GM12878 (cell line): ENCODE results near the gene POLRMT. TPM values are rescaled to one million over a fixed set of nuclear protein-coding genes. Genes with fewer than 3 reads are reported as not detected.

Source experiments
- ATAC-seq: fragments of 200-7000 bp; cut with Tn5 transposase; 3 replicates; pipeline ENCODE4 v1.9.1; 2020; ENCODE audit warnings: mild to moderate bottlenecking, moderate library complexity
- BruUV-seq: library from RNA; stranded (reverse); fragments of 400-500 nt; replicated peaks from 2 replicates; lab custom pipeline; 2021; lab: Mats Ljungman, UMichigan
- CTCF ChIA-PET: fragments of 300-600 bp; sonication (Branson Sonifier 250); formaldehyde crosslinking; extraction: SDS; loops from one replicate; lab custom pipeline; 2021; ENCODE audit warnings: inconsistent platforms; lab: Yijun Ruan, JAX
- POLR2A ChIA-PET: fragments of 350-600 bp; formaldehyde crosslinking; extraction: SDS; loops from one replicate; lab custom pipeline; 2021; ENCODE audit warnings: inconsistent platforms; lab: Charles Lee
- RAD21 ChIA-PET: fragments of 300-600 bp; sonication (Branson Sonifier 250); formaldehyde crosslinking; loops from one replicate; lab custom pipeline; 2023; ENCODE audit warnings: antibody characterized with exemption; ENCODE audit not compliant: unreplicated experiment; lab: Charles Lee
- SMC1A ChIA-PET: fragments of 300-600 bp; sonication (Branson Sonifier 250); formaldehyde crosslinking; loops from one replicate; lab custom pipeline; 2023; ENCODE audit not compliant: unreplicated experiment, uncharacterized antibody; lab: Charles Lee
- DNase-seq: peaks from one replicate; pipeline ENCODE4 v3.0.0-alpha.2; 2011; ENCODE audit warnings: low read depth, low spot score
- FAIRE-seq: peaks from 3 replicates; lab custom pipeline; 2011; peaks lifted over from hg19 to GRCh38; lab: Jason Lieb, UNC
- H2AFZ ChIP-seq: 2 replicates; pipeline ENCODE4 v1.6.0; 2011; ENCODE audit warnings: low read depth, low read length, control low read depth; ENCODE audit not compliant: control insufficient read depth
- H3K27ac ChIP-seq: 2 replicates; pipeline ENCODE4 v1.5.1; 2011; ENCODE audit warnings: control low read depth; ENCODE audit not compliant: control insufficient read depth, insufficient read depth
- H3K27me3 ChIP-seq, 2 experiments: replicated peaks in 1 of 2; 2 replicates each; pipeline versions ENCODE4 v1.6.0 to v1.6.1; 2011; ENCODE audit warnings: low read length in 1 of 2; ENCODE audit not compliant: control insufficient read depth in 2 of 2, insufficient read depth in 2 of 2
- H3K36me3 ChIP-seq, 2 experiments: 2 replicates each; pipeline ENCODE4 v1.5.1; 2011; ENCODE audit warnings: low read length in 1 of 2; ENCODE audit not compliant: control insufficient read depth in 2 of 2, insufficient read depth in 2 of 2
- H3K4me1 ChIP-seq: 2 replicates; pipeline ENCODE4 v1.6.1; 2011; ENCODE audit warnings: mild to moderate bottlenecking, low read length, moderate library complexity, mixed read lengths; ENCODE audit not compliant: control insufficient read depth, insufficient read depth
- H3K4me2 ChIP-seq: 2 replicates; pipeline ENCODE4 v1.6.0; 2011; ENCODE audit warnings: control low read depth; ENCODE audit not compliant: control insufficient read depth, insufficient read depth
- H3K4me3 ChIP-seq: fragments of 200-600 bp; sonication (generic); 2 replicates; pipeline ENCODE4 v1.5.1; 2016
- H3K79me2 ChIP-seq: 2 replicates; pipeline ENCODE4 v1.6.0; 2011; ENCODE audit warnings: low read length; ENCODE audit not compliant: control insufficient read depth, insufficient read depth
- H3K9ac ChIP-seq: 2 replicates; pipeline ENCODE4 v1.8.0; 2011; ENCODE audit warnings: low read length, control low read depth, mixed read lengths; ENCODE audit not compliant: control insufficient read depth, insufficient read depth
- H3K9me3 ChIP-seq: replicated peaks from 3 replicates; pipeline ENCODE4 v1.5.1; 2011; ENCODE audit warnings: mild to moderate bottlenecking, low read length; ENCODE audit not compliant: control insufficient read depth, insufficient read depth
- H4K20me1 ChIP-seq: 2 replicates; pipeline ENCODE4 v1.6.0; 2011; ENCODE audit not compliant: control insufficient read depth, insufficient read depth
- CREB1 ChIP-seq: IDR thresholded peaks from 2 replicates; pipeline ENCODE4 v1.6.1; 2012; ENCODE audit warnings: low read depth, mild to moderate bottlenecking, inconsistent platforms
- KDM1A ChIP-seq: fragments of 200-600 bp; sonication (generic); IDR thresholded peaks from 2 replicates; pipeline ENCODE4 v1.6.1; 2016; ENCODE audit warnings: borderline replicate concordance
- POLR2AphosphoS5 ChIP-seq: IDR thresholded peaks from 2 replicates; pipeline ENCODE4 v1.6.1; 2011; ENCODE audit warnings: mild to moderate bottlenecking, low read length, inconsistent platforms
- ZBTB11 ChIP-seq: fragments of 450-650 bp; formaldehyde crosslinking; IDR thresholded peaks from 2 replicates; pipeline ENCODE4 v1.5.0; 2022; ENCODE audit warnings: mild to moderate bottlenecking, missing genetic modification characterization
- ZNF622 ChIP-seq: fragments of 450-650 bp; IDR thresholded peaks from 2 replicates; pipeline ENCODE4 v1.6.1; 2017; ENCODE audit warnings: mild to moderate bottlenecking, inconsistent platforms
- WGBS: methylation state at CpG from one replicate; pipeline ENCODE4 v1.1.6; 2016; ENCODE audit warnings: low lambda C conversion rate; ENCODE audit not compliant: insufficient replicate concordance, insufficient coverage; ENCODE audit errors: missing lambda C conversion rate; 5-methylcytosine and 5-hydroxymethylcytosine counted together
- in situ Hi-C: fragments of 300-500 bp; cut with MboI; formaldehyde crosslinking; loops from 9 replicates; pipeline ENCODE4 v1.14.3; 2018; ENCODE audit warnings: mixed read lengths
- intact Hi-C: fragments of 100-400 bp; cut with micrococcal nuclease; formaldehyde crosslinking; loops from one replicate; pipeline ENCODE4 v1.14.2; 2022; ENCODE audit not compliant: unreplicated experiment
- polyA plus RNA-seq, 11 experiments: library from polyadenylated mRNA; depleted of rRNA in 4 of 11; unstranded in 6 of 11; stranded (reverse) in 5 of 11; fragments of >200 nt; fragmentation: Nextera tagmentation in 4 of 11; fragmentation: Illumina TruSeq in 1 of 11; extraction: Ambion mirVana in 4 of 11; extraction: Trizol in 1 of 11; gene quantifications; 1 replicate in 1 of 11; 2 replicates in 10 of 11; pipeline versions ENCODE4 v1.2.1 to v1.2.3, GENCODE V29; 2011 to 2016; ENCODE audit warnings: inconsistent platforms in 2 of 11, missing spikeins in 2 of 11, low read depth in 1 of 11
- total RNA-seq, 4 experiments: library from RNA; depleted of rRNA in 3 of 4; stranded (reverse); fragments of >200 nt in 3 of 4; fragmentation: Illumina TruSeq in 1 of 4; extraction: Trizol in 1 of 4; gene quantifications; 2 replicates each; pipeline versions ENCODE4 v1.2.1 to v1.2.3, GENCODE V29; 2013 to 2021
- TF ChIP-seq, protein P1 (sequence below): fragments of 450-650 bp; conservative IDR thresholded peaks from 2 replicates; pipeline ENCODE4 v1.6.1; 2017; ENCODE audit warnings: mild to moderate bottlenecking, moderate library complexity

POLRMT gene
- total and polyA plus RNA-seq, 10 of the 15 experiments (the other 5 are each of a cell fraction or from before 2014, with no cell fraction given) = 9.9 to 57.6 (median 34.6) TPM

- H2AFZ ChIP-seq = no peak overlapping the region
- no TSS peak for BruUV-seq
- in situ Hi-C loops = no loop called here
- H3K9ac ChIP-seq = no peak overlapping the region
- 91% methylated on average over 46 of the region's 46 CpGs for WGBS
- FAIRE-seq (no peak), ATAC-seq (no peak), DNase-seq (no peak)
- no peak overlapping the region for H3K27ac ChIP-seq
- H4K20me1 ChIP-seq = 0 out of 2 replicates have a peak, but pooled peaks cover 5% of the 10 kb centered on the region
- H3K4me2 ChIP-seq = no peak overlapping the region
- CTCF ChIA-PET = interaction anchor here (0.7 kb wide), 1 partner anchor 46 kb away, joined by 3 read pairs; no protein-coding TSS in a partner anchor
- no peaks in the 10 kb centered on the region for H3K27me3 ChIP-seq
- POLR2A ChIA-PET = no interaction called here
- RAD21 ChIA-PET = no interaction called here
- peaks cover 3% of the 10 kb centered on the region; the same call in 1 of the 2 replicates for H3K4me1 ChIP-seq
- intact Hi-C loops = no loop called here
- TF ChIP-seq POLR2AphosphoS5 (0 out of 2 replicates have a peak, but pooled peaks have one; percentile 2), CREB1 (no peak)
- no peaks in the 10 kb centered on the region for H3K9me3 ChIP-seq
- no peak overlapping the region for H3K4me3 ChIP-seq
- peaks cover 47% of the 10 kb centered on the region for H3K79me2 ChIP-seq
- peaks cover 0 to 47% of the 10 kb centered on the region in 2 experiments; a peak in 3 of 4 replicates for H3K36me3 ChIP-seq
- SMC1A ChIA-PET = no interaction called here
Measured at GRCh38 chr19:579111-579841, 54.1 kb downstream of the POLRMT start.

DNA sequence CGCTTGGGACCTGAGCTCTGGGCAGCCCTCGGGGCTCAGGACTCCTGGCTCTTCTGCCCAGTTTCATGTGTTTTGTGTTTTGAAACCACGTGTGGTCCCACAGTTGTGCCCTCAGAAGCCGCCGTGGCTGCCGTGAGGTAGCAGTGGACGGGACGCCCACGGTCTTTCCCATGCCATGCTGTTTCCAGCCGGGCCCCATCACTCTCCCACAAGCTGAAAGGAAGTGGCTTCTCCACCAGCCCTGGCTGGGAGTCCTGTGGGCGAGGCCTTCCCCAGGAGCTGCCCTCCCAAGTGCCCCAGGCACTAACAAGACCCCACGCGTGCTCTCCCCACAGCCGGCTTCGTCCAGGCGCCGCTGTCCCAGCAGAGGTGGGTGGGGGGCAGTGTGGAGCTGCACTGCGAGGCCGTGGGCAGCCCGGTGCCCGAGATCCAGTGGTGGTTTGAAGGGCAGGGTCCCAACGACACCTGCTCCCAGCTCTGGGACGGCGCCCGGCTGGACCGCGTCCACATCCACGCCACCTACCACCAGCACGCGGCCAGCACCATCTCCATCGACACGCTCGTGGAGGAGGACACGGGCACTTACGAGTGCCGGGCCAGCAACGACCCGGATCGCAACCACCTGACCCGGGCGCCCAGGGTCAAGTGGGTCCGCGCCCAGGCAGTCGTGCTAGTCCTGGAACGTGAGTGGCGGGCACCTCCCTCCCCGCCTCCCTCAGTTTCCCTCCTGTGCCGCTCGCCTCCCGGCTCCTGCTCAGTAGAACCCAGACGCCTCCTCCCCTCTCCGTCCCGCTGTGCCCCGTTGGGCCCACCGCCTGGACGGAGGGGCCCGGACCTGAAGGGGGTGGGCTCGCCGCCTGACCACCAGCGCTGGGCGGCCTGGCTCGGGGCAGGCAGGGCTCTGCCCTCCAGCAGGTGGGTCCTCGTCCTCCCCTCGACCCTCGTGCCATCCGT, 55.6 kb downstream of the POLRMT start:
- ATAC-seq (no peak), DNase-seq (no peak), FAIRE-seq (no peak)
- RAD21 ChIA-PET = no interaction called here
- intact Hi-C loops = no loop called here
- Histone ChIP-seq H2AFZ (no peak overlapping the region), H3K36me3 (peaks cover 0 to 39% of the 10 kb centered on the region in 2 experiments; a peak in 3 of 4 replicates), H3K9ac (no peak overlapping the region), H3K4me3 (no peak overlapping the region), H4K20me1 (0 out of 2 replicates have a peak, but pooled peaks cover 5% of the 10 kb centered on the region), H3K9me3 (no peaks in the 10 kb centered on the region), H3K4me2 (peak overlapping the region; percentile 22; the same call in 1 of the 2 replicates), H3K27ac (no peak overlapping the region), H3K27me3 (no peaks in the 10 kb centered on the region), H3K79me2 (peaks cover 61% of the 10 kb centered on the region), H3K4me1 (peaks cover 3% of the 10 kb centered on the region; the same call in 1 of the 2 replicates)
- CTCF ChIA-PET = interaction anchor here (1.3 kb wide), 1 partner anchor 9 kb away, joined by 8 read pairs; no protein-coding TSS in a partner anchor
- in situ Hi-C loops = no loop called here
- WGBS = 94% methylated on average over 52 of the region's 66 CpGs
- POLR2A ChIA-PET = no interaction called here
- SMC1A ChIA-PET = no interaction called here
- BruUV-seq = no TSS peak
- TF ChIP-seq, protein P1, sequence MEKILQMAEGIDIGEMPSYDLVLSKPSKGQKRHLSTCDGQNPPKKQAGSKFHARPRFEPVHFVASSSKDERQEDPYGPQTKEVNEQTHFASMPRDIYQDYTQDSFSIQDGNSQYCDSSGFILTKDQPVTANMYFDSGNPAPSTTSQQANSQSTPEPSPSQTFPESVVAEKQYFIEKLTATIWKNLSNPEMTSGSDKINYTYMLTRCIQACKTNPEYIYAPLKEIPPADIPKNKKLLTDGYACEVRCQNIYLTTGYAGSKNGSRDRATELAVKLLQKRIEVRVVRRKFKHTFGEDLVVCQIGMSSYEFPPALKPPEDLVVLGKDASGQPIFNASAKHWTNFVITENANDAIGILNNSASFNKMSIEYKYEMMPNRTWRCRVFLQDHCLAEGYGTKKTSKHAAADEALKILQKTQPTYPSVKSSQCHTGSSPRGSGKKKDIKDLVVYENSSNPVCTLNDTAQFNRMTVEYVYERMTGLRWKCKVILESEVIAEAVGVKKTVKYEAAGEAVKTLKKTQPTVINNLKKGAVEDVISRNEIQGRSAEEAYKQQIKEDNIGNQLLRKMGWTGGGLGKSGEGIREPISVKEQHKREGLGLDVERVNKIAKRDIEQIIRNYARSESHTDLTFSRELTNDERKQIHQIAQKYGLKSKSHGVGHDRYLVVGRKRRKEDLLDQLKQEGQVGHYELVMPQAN = no peak
- TF ChIP-seq ZBTB11 (CRISPR knock-in tag) (no peak), KDM1A (no peak), ZNF622 (no peak)
